Neural cell (in vitro differentiated cells): ENCODE measurements around the gene PLVAP.

Experiments used
- CTCF ChIP-seq: fragments of 450-650 bp; IDR thresholded peaks from 2 replicates; pipeline ENCODE4 v1.5.1; 2014; ENCODE audit warnings: antibody characterized with exemption, mild to moderate bottlenecking, moderate library complexity; ENCODE audit not compliant: poor library complexity, severe bottlenecking
- EP300 ChIP-seq: fragments of 450-650 bp; conservative IDR thresholded peaks from 2 replicates; pipeline ENCODE4 v1.6.1; 2014; ENCODE audit warnings: antibody characterized with exemption, mild to moderate bottlenecking, moderate library complexity; ENCODE audit not compliant: poor library complexity, severe bottlenecking
- EZH2 ChIP-seq: fragments of 200-600, 300-800 bp; shearing (Covaris generic), sonication (generic); IDR thresholded peaks from 2 replicates; pipeline ENCODE4 v1.6.1; 2014; ENCODE audit warnings: antibody characterized with exemption, low read length, borderline replicate concordance, mild to moderate bottlenecking; ENCODE audit not compliant: insufficient read depth, poor library complexity, severe bottlenecking
- POLR2AphosphoS5 ChIP-seq: IDR thresholded peaks from 2 replicates; pipeline ENCODE4 v1.6.1; 2012

- no peak for TF ChIP-seq CTCF
- TF ChIP-seq EP300, result peak; percentile 45
- TF ChIP-seq POLR2AphosphoS5, result peak; percentile 81
- TF ChIP-seq EZH2, result no peak
Measured at GRCh38 chr19:17334414-17335409, 42.4 kb downstream of the PLVAP start, which contains the start of gene ANO8.
